ENCODE data around the gene MAGI2.

Gene MAGI2

DNA sequence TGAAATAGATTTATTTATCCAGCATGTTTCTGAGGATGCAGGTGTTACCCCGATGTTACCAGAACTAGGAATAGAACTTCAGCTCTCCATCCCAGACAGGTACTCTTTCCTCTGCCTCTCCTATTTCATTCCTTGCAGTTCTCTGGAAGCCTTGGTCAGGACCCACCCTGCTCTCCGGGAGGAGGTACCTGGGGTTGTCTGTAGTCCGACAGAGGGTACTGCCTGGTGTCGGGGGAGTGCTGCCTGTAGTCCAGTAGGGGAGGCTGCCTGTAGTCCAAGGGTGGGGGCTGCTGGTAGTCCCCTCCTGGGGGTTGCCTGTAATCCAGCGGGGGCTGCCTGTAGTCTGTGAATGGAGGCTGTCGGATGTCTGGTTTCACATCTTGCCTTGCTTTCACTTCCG, 1326.5 kb downstream of the MAGI2 start:
- TF ChIP-seq, protein P1, sequence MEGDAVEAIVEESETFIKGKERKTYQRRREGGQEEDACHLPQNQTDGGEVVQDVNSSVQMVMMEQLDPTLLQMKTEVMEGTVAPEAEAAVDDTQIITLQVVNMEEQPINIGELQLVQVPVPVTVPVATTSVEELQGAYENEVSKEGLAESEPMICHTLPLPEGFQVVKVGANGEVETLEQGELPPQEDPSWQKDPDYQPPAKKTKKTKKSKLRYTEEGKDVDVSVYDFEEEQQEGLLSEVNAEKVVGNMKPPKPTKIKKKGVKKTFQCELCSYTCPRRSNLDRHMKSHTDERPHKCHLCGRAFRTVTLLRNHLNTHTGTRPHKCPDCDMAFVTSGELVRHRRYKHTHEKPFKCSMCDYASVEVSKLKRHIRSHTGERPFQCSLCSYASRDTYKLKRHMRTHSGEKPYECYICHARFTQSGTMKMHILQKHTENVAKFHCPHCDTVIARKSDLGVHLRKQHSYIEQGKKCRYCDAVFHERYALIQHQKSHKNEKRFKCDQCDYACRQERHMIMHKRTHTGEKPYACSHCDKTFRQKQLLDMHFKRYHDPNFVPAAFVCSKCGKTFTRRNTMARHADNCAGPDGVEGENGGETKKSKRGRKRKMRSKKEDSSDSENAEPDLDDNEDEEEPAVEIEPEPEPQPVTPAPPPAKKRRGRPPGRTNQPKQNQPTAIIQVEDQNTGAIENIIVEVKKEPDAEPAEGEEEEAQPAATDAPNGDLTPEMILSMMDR (IDR thresholded peaks at IDR 0.05; ENCODE audit: insufficient read depth, low read length, poor library complexity, severe bottlenecking) = no peak
- TF ChIP-seq EZH2phosphoT487 (conservative IDR thresholded peaks at IDR 0.05; ENCODE audit: low read length) = no peak
- Histone ChIP-seq H3K9ac (ENCODE audit: low read length) (no peak overlapping the region), H3K9me2 (replicated peaks; ENCODE audit: insufficient read depth, low read length) (no peaks in the 10 kb centered on the region)

DNA sequence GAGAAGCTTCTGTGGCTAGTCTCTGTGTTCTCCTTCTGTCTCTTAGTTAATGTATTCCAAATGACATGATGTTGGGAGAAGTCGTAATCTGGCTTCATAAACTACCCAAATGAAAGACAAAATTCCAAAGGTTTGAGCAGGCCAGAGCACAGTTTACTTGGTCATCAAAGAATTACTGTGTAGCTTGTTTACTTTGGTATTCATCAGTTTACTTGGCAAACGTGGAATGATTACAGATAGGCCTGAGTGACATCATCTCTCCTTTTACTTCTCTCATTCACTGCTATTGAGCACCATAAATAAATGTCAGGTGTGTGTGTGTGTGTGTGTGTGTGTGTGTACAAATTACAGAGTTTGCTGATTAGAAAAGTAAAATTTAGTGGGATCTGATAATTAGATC, 1327.6 kb downstream of the MAGI2 start:
- Histone ChIP-seq H3K4me3 (ENCODE audit: insufficient read depth, low read length, poor library complexity, severe bottlenecking) (no peak overlapping the region), H2AFZ (ENCODE audit: low read depth, low read length, severe bottlenecking) (no peak overlapping the region), H3K27ac (ENCODE audit: low read depth, low read length) (no peak overlapping the region), H3F3A (ENCODE audit: insufficient read depth) (no peaks in the 10 kb centered on the region), H3K36me3 (ENCODE audit: low read length) (no peaks in the 10 kb centered on the region), H4K20me1 (ENCODE audit: low read depth, low read length) (no peaks in the 10 kb centered on the region), H3K9me3 (ENCODE audit: insufficient read depth, low read length) (no peaks in the 10 kb centered on the region), H3K4me2 (ENCODE audit: low read depth, low read length, poor library complexity, severe bottlenecking) (no peak overlapping the region), H3K9ac (ENCODE audit: low read length) (no peak overlapping the region), H3K9me2 (replicated peaks; ENCODE audit: insufficient read depth, low read length) (no peaks in the 10 kb centered on the region), H3K79me2 (ENCODE audit: insufficient read depth, low read length) (no peaks in the 10 kb centered on the region), H3K27me3 (ENCODE audit: low read length) (no peaks in the 10 kb centered on the region)
- TF ChIP-seq, protein P1 (IDR thresholded peaks at IDR 0.05; ENCODE audit: insufficient read depth, low read length, poor library complexity, severe bottlenecking) = no peak

More for the DNA sequence above, 1326.5 kb downstream of the MAGI2 start:
- H3K27me3 ChIP-seq (ENCODE audit: low read length) = no peaks in the 10 kb centered on the region
- H4K20me1 ChIP-seq (ENCODE audit: low read depth, low read length) = no peaks in the 10 kb centered on the region
- no peak overlapping the region for H3K4me3 ChIP-seq (ENCODE audit: insufficient read depth, low read length, poor library complexity, severe bottlenecking)
- no peaks in the 10 kb centered on the region for H3F3A ChIP-seq (ENCODE audit: insufficient read depth)
- no peaks in the 10 kb centered on the region for H3K36me3 ChIP-seq (ENCODE audit: low read length)
- H3K9me3 ChIP-seq (ENCODE audit: insufficient read depth, low read length) = no peaks in the 10 kb centered on the region
- H3K79me2 ChIP-seq (ENCODE audit: insufficient read depth, low read length) = no peaks in the 10 kb centered on the region
- H2AFZ ChIP-seq (ENCODE audit: low read depth, low read length, severe bottlenecking) = no peak overlapping the region
- no peak overlapping the region for H3K27ac ChIP-seq (ENCODE audit: low read depth, low read length)
- H3K4me2 ChIP-seq (ENCODE audit: low read depth, low read length, poor library complexity, severe bottlenecking) = no peak overlapping the region

DNA sequence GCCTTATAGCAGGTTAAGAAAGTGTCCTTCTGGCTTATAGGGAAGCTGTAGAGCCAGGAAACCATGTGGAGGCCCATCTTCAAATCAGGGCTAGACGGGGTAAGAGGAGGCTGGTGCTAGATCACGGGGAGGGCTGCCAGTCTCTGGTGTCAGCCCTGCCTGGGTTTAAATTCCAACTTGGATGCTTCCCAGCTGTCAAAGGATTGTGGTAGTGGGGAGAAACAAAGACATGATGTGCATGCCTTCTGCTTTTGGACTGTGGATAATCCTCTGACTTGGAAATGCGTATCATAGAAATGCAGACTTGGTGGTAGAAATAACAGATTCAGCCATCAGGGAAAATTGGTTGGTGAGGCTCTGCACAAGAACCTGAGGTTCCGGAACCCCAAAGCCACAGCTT, 1329.3 kb downstream of the MAGI2 start:
- Histone ChIP-seq H3K36me3 (ENCODE audit: low read length) (no peaks in the 10 kb centered on the region), H4K20me1 (ENCODE audit: low read depth, low read length) (no peaks in the 10 kb centered on the region), H3K27me3 (ENCODE audit: low read length) (no peaks in the 10 kb centered on the region), H3K4me2 (ENCODE audit: low read depth, low read length, poor library complexity, severe bottlenecking) (no peak overlapping the region), H3K27ac (ENCODE audit: low read depth, low read length) (no peak overlapping the region), H3F3A (ENCODE audit: insufficient read depth) (no peaks in the 10 kb centered on the region), H2AFZ (ENCODE audit: low read depth, low read length, severe bottlenecking) (no peak overlapping the region), H3K9ac (ENCODE audit: low read length) (no peak overlapping the region), H3K79me2 (ENCODE audit: insufficient read depth, low read length) (no peaks in the 10 kb centered on the region), H3K4me3 (ENCODE audit: insufficient read depth, low read length, poor library complexity, severe bottlenecking) (no peak overlapping the region), H3K9me3 (ENCODE audit: insufficient read depth, low read length) (no peaks in the 10 kb centered on the region), H3K9me2 (replicated peaks; ENCODE audit: insufficient read depth, low read length) (no peaks in the 10 kb centered on the region)
- TF ChIP-seq, protein P1 (IDR thresholded peaks at IDR 0.05; ENCODE audit: insufficient read depth, low read length, poor library complexity, severe bottlenecking) = no peak
- no peak for TF ChIP-seq EZH2phosphoT487 (conservative IDR thresholded peaks at IDR 0.05; ENCODE audit: low read length)

DNA sequence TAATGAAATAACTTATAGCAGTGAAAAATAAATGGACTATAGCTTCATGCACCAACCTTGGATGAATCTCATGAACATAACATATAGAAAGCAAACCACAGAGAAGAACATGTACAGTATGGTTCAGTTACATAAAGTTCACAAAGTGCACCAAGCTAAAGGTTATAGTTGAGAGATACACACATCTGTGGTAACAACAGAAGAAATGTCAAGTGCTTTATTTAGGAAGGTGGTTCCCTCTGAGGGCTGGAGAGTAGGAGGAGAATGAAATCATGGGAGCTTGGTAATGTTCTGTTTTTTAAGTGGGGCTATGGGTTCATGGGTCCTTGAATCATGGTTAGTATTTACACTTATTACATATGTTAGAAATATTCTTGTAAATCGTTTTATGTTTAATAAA, 1331.6 kb downstream of the MAGI2 start:
- Histone ChIP-seq H3K79me2 (ENCODE audit: insufficient read depth, low read length) (no peaks in the 10 kb centered on the region), H3K4me3 (ENCODE audit: insufficient read depth, low read length, poor library complexity, severe bottlenecking) (no peak overlapping the region), H3K27ac (ENCODE audit: low read depth, low read length) (no peak overlapping the region), H3K36me3 (ENCODE audit: low read length) (no peaks in the 10 kb centered on the region), H4K20me1 (ENCODE audit: low read depth, low read length) (no peaks in the 10 kb centered on the region), H3K27me3 (ENCODE audit: low read length) (no peaks in the 10 kb centered on the region), H3K4me2 (ENCODE audit: low read depth, low read length, poor library complexity, severe bottlenecking) (no peak overlapping the region), H3K9me3 (ENCODE audit: insufficient read depth, low read length) (no peaks in the 10 kb centered on the region), H3K9ac (ENCODE audit: low read length) (no peak overlapping the region), H2AFZ (ENCODE audit: low read depth, low read length, severe bottlenecking) (no peak overlapping the region), H3K9me2 (replicated peaks; ENCODE audit: insufficient read depth, low read length) (no peaks in the 10 kb centered on the region), H3F3A (ENCODE audit: insufficient read depth) (no peaks in the 10 kb centered on the region)
- TF ChIP-seq, protein P1 (IDR thresholded peaks at IDR 0.05; ENCODE audit: insufficient read depth, low read length, poor library complexity, severe bottlenecking) = no peak
- no peak for TF ChIP-seq EZH2phosphoT487 (conservative IDR thresholded peaks at IDR 0.05; ENCODE audit: low read length)
